GM15510 (cell line): ENCODE measurements around the gene OGFR.

Experiments
- POLR2A ChIP-seq: IDR thresholded peaks from 3 replicates; pipeline ENCODE4 v1.6.1; 2011; ENCODE audit warnings: borderline replicate concordance; ENCODE audit not compliant: insufficient read length; ENCODE audit errors: extremely low read depth

Gene OGFR

GRCh38 chr20:62809530-62810428 is 5.1 kb downstream of the OGFR start:
- TF ChIP-seq POLR2A: no peak

DNA sequence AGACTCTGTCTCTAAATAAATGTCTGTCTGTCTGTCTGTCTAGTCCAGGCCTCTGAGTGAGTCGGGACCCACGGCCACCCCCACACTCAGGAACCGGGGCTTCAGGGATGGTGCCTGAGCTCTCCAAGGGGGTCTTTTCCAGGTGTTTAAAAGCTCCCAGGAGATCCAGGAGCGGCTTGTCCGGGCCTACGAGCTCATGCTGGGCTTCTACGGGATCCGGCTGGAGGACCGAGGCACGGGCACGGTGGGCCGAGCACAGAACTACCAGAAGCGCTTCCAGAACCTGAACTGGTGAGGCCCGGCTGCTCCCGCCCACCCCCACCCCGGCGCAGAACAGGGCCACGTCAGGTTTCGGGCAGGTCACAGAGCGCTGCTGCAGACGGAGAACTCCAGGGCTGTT is 6.7 kb downstream of the OGFR start:
- no peak for TF ChIP-seq POLR2A

DNA sequence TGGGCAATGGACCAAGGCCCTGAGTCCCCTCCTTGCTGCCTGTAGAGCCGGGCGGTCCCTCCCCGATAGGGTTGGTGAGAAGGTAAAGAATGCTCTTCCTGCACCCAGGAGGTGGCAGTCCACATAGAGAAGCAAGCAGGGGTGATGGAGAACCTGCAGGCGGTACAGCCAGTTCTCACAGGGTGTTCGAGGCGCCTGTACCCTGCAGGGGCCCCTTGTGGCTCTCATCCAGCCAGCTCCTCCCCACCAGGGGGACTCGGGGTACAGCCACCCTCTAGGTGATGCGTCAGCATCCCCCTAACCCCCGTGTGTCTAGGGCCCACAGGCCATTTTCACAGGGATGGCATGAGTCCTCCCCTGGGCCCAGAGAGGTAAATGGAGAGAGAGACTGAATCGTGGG is 7.1 kb downstream of the OGFR start:
- no peak for TF ChIP-seq POLR2A

DNA sequence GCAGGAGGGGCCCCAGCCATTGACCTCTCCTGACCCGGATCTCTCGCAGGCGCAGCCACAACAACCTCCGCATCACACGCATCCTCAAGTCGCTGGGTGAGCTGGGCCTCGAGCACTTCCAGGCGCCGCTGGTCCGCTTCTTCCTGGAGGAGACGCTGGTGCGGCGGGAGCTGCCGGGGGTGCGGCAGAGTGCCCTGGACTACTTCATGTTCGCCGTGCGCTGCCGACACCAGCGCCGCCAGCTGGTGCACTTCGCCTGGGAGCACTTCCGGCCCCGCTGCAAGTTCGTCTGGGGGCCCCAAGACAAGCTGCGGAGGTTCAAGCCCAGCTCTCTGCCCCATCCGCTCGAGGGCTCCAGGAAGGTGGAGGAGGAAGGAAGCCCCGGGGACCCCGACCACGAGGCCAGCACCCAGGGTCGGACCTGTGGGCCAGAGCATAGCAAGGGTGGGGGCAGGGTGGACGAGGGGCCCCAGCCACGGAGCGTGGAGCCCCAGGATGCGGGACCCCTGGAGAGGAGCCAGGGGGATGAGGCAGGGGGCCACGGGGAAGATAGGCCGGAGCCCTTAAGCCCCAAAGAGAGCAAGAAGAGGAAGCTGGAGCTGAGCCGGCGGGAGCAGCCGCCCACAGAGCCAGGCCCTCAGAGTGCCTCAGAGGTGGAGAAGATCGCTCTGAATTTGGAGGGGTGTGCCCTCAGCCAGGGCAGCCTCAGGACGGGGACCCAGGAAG is 7.7 kb downstream of the OGFR start:
- TF ChIP-seq POLR2A: no peak

DNA sequence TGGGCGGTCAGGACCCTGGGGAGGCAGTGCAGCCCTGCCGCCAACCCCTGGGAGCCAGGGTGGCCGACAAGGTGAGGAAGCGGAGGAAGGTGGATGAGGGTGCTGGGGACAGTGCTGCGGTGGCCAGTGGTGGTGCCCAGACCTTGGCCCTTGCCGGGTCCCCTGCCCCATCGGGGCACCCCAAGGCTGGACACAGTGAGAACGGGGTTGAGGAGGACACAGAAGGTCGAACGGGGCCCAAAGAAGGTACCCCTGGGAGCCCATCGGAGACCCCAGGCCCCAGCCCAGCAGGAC is 8.2 kb downstream of the OGFR start:
- TF ChIP-seq POLR2A: no peak

DNA sequence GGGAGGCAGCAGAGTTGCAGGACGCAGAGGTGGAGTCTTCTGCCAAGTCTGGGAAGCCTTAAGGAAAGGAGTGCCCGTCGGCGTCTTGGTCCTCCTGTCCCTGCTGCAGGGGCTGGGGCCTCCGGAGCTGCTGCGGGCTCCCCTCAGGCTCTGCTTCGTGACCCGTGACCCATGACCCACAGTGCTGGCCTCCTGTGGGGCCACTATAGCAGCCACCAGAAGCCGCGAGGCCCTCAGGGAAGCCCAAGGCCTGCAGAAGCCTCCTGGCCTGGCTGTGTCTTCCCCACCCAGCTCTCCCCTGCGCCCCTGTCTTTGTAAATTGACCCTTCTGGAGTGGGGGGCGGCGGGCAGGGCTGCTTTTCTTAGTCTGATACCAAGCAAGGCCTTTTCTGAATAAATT is 9.0 kb downstream of the OGFR start:
- no peak for TF ChIP-seq POLR2A

DNA sequence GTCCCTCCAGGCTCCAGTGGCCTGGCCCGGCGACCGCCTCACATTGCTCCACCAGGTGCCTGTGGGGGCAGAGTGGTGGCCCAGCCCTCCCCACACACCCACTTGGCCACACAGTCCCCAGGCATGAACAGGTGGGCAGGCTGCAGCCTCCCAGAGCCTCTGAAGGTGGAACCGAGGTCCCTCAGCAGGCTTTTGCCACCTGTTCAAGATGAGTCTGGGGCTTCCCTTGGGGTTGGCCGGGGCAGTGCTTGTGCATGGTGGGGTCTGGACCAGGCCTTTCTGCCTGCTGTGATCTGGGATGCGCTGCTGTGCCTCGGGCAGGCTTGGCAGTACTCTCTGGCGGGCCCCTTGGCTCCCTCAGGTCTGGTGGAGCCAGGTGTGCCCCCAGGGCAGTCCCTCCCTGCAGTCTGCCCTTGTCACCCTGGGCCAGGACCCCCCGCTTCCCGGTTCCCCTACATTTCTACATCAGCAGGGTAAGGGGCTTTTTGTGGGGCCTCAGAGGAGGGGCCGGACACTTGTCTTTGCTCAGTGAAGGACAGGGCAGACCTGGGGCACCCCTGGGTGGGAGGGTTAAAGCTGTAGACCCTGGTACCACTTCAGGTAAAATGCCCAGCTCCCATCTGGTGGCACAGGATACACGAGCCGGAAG is 9.5 kb downstream of the OGFR start:
- TF ChIP-seq POLR2A: no peak

DNA sequence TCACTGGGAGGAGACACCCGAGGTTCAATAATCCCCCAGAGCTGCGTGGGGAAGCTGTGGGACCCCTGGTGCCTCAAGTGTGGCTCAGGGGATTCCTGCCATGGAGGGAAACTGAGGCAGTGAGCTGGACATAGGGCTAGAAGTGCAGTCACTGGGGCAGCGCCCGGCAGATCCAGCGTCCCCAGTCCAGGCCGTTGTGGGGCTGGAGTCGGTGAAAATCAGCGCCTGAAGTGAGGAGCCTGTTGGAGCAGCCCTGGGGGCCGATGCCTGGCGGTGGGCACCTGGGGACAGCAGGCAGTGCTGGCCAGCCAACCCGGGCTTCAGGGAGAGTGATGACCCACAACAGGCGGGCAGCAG is 10.1 kb downstream of the OGFR start:
- TF ChIP-seq POLR2A: no peak

- no peak for TF ChIP-seq POLR2A
Observed at GRCh38 chr20:62815066-62815991, 10.7 kb downstream of the OGFR start.

DNA sequence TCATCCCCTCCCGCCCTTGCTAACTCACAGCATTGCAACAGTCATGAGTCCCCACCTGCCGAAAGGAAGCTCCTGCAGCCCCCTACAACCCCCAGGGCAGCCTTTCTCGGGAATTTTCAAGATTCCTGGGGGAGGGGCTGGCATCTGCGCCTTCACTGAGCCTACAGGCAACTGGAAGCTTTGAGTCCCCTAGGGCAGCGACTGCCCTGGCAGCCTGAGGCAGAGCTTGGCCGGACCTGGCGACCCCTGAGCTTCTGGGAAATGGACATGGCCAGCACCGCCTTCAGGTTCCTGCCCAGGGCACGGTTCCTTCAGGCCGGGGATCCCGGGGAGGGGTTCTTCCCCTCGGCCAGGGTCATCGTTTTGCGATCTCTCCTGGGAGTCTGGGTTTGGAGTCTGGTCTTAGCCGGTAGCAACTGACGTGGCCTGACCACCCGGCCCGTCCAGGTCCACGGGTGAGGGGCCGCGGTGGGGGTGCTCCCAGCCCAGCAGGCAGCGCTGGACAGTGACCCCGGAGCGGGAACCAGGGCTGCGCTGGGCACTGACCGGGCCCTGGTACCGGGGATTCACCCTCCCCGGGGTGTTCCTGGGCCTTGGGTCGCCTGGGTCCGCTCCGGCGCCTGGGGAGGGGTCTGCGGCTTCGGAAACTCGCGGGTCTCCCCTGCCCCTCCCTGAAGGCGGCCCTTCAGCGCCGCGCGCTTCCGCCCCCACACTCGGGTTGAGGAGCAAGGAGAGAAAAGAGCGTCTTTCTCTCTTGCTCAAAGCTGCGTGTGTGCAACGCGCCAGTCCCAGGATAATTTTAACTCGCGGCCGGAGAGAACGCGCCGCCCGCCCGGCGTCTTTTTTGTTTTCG is 11.6 kb downstream of the OGFR start:
- TF ChIP-seq POLR2A: no peak

GRCh38 chr20:62816884-62817873 is 12.5 kb downstream of the OGFR start, which contains the start of gene COL9A3:
Gene COL9A3 (plus strand): TSS chr20:62817050. CDS start chr20:62817065, 15 bp downstream.
- TF ChIP-seq POLR2A: no peak

GRCh38 chr20:62817975-62818591 is 13.4 kb downstream of the OGFR start:
- no peak for TF ChIP-seq POLR2A
